GM18861 (cell line): ENCODE data around the gene DNAJA2.
A peak's percentile ranks its signal among the peaks of the same experiment; 100 is the strongest.
"Not testable (repeated sequence)": the region's sequence is repeated elsewhere in the genome, so short reads cannot be mapped to it uniquely, and the experiment has no call there.

ENCODE experiments used
- ATAC-seq: cut with Tn5 transposase; IDR thresholded peaks from one replicate; pipeline ENCODE4 v1.9.1; 2021; ENCODE audit not compliant: unreplicated experiment

DNAJA2 gene

GRCh38 chr16:46973207-46973995, at the start of gene DNAJA2:
Gene DNAJA2 (minus strand): TSS chr16:46973674. CDS start chr16:46973572, 102 bp downstream.
- peak; percentile 59 for ATAC-seq

DNA sequence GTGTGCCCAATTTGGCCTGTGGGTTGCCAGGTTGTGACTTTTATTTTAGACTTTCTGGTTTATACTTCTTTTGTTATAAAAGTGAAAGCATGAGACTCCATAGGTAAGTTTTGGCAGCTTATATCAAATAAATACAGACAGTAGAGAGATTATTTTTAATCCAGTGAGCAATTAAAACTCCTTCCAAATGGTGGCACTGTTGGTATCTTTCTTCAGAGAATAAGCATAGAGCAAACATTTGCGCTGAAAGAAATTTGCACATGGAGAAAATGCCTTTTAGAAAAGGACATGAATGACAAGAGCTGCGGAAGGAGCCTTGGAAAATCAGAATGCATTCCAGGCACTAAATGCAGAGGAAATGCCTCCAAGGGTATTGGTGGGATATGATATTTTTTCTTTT, 46.1 kb upstream of the DNAJA2 start:
- no peak for ATAC-seq

- ATAC-seq = peak; percentile 100
These were observed 44.9 kb upstream of the DNAJA2 start for GRCh38 chr16:47018223-47018891.

- ATAC-seq = no peak
These were observed 44.2 kb upstream of the DNAJA2 start for GRCh38 chr16:47017636-47018035.

- ATAC-seq = no peak
These were observed 43.2 kb upstream of the DNAJA2 start for GRCh38 chr16:47016700-47017133.

DNA sequence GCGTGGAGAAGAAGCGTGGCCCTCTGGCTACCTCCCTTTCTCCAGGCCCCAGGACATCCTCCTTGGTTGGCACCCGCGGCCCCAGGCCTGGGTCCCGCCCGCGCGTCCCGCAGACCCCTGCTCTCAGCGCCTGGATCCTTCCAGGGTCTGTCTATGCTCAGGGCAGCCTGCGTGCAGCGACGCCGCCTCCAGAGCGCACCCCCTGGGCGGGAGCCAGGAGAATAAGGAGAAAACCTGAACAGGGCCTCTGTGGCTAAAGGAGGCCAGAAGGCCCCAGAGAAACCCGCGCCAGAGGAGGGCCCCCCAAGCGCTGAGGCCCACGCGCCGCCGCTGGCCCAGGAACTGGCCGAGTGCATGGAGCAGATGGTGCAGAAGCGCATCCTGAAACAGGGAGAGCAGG, 40.4 kb upstream of the DNAJA2 start:
- no peak for ATAC-seq

GRCh38 chr16:47013172-47013571, 39.7 kb upstream of the DNAJA2 start:
- no peak for ATAC-seq

- ATAC-seq = not testable (repeated sequence)
These were observed 37.3 kb upstream of the DNAJA2 start for GRCh38 chr16:47010812-47011211.

- ATAC-seq = no peak
These were observed 35.1 kb upstream of the DNAJA2 start for GRCh38 chr16:47008612-47009011.

GRCh38 chr16:47008174-47008573, 34.7 kb upstream of the DNAJA2 start:
- ATAC-seq = no peak

- ATAC-seq = no peak
These were observed 31.2 kb upstream of the DNAJA2 start for GRCh38 chr16:47004652-47005051.

DNA sequence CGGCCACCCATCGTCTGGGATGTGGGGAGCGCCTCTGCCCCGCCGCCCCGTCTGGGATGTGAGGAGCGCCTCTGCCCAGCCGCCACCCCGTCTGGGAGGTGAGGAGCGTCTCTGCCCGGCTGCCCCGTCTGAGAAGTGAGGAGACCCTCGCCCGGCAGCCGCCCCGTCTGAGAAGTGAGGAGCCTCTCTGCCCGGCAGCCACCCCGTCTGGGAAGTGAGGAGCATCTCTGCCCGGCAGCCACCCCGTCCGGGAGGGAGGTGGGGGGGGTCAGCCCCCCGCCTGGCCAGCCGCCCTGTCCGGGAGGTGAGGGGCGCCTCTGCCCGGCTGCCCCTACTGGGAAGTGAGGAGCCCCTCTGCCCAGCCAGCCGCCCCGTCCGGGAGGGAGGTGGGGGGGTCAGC, 26.6 kb upstream of the DNAJA2 start:
- not testable (repeated sequence) for ATAC-seq

GRCh38 chr16:46997844-46998243, 24.4 kb upstream of the DNAJA2 start:
- ATAC-seq = no peak

DNA sequence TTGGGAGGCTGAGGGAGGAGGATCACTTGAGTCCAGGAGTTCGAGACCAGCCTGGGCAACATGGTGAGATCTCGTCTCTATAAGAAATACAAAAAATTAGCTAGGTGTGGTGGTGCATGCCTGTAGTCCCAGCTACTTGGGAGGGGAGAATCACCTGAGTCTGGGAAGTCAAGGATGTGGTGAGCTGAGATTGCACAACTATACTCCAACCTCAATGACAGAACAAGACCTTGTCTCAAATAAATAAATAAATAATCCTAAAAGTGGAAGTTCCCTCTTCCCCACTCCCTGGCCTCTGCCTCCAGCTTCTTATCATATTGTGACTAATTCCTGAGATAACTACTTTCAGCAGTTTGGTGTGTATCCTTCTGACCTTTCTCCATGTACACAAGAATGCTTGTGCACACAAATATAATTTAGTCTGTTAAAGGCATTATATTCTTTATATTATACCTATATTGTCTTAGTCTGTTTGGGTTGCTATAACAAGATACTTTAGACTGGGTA, 23.5 kb upstream of the DNAJA2 start:
- no peak for ATAC-seq

- ATAC-seq = no peak
These were observed 22.9 kb upstream of the DNAJA2 start for GRCh38 chr16:46996391-46996790.

DNA sequence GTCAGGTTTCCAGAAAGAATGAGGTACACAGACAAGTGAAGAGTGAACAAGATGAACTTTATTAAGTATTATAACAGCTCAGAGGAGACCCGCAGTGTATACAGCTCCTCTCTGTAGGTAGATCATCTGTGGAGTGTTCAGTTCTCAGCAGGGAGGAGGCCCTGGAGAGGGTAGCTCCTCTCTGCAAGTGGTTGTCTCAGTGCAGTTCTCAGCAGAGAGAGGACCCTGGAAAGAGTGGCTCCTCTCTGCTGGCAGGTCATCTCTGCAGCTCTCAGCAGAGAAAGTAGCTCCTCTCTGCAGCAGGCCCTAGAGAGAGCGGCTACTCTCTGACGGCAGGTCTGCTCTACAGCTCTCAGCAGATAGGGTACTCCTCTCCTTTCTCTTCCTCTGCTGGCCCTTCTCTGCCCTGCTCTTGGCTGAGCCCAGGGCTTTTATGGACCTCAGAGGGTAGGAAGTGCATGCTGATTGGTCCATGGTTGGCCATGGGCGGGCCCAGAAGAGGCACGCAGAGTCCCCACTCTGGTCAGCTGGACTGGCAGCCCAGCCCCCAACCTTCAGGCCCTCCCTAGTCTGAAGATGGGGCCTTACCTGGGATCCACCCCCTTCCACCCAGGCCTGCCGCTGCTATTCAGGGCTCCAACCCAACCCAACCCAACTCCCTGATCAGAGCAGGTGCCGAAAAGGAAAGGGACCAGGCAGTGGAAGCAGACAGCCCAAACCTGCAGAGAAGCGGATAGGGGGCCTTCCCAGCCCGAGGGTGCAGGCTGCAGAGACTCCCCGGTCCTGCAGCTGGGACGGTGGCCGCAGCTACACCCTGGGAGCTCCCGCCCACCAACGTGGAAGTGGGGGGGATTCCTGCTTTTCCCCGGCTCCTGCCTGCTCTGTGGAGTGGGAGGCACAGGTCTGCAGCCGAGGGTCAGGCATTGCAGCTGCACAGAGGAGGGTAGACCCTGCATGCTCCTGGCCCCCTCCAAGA, 18.5 kb upstream of the DNAJA2 start:
- no peak for ATAC-seq

DNA sequence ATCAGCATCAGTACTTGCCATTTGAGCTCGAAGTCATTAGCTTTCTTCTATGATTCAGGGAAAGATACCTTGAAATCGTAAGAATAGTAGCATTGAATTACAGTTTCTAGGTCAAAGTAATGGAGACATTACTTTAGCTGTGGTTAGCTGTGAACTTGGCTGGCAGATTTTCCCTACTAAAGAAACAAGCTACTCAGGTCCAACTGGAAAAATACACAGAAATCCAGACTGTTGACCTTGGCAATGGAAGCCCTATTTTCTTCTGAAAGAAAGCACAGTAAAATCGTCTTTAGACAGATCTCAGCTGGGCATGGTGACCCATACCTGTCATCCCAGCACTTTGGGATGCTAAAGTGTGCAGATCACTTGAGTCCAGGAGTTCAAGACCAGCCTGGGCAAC, 13.4 kb upstream of the DNAJA2 start:
- ATAC-seq = no peak

DNA sequence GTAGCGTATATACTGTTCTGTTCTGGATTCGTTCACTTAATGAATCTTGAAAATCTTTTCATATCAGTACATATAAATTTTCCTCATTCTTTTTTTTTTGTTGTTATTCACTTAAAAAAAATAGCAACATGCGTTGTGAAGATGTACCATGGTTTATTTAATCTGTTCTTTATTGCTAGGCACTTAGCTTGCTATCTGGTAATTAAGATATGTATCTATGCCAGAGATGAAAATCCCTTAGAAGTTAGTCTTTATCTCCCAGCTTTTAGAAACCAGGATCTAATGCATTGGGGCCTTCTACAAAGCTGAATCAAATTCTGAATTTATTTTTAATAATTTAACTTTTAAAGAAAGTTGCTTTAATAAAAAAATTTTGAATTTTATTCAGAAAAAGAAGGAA, 13.0 kb upstream of the DNAJA2 start:
- no peak for ATAC-seq

GRCh38 chr16:46982335-46982734, 8.9 kb upstream of the DNAJA2 start:
- ATAC-seq = no peak

DNA sequence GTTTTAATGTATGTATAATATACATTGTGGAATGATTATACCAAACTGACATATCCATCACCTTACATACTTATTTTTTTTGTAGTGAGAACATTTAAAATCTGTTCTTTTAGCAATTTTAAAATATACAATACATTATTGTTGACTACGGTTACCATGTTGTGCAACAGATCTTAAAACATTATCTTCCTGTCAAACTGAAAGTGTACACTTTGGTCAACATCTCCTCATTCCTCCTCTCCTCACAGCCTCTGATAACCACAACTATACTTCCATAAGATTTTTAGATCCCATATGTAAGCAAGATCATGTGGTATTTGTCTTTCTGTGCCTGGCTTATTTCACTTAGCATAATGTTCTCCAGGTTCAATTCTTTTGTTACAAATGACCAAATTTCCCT, 7.5 kb upstream of the DNAJA2 start:
- no peak for ATAC-seq

- no peak for ATAC-seq
These were observed 3.1 kb upstream of the DNAJA2 start for GRCh38 chr16:46976550-46976949.
